Measurements from ENCODE around the gene WDR17.

GRCh38 chr4:176063718-176064117 is 1.9 kb upstream of the WDR17 start:
- TF ChIP-seq, protein P1, sequence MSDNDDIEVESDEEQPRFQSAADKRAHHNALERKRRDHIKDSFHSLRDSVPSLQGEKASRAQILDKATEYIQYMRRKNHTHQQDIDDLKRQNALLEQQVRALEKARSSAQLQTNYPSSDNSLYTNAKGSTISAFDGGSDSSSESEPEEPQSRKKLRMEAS (IDR thresholded peaks at IDR 0.05; ENCODE audit: low read depth, low read length): no peak
- TF ChIP-seq POLR2A (IDR thresholded peaks at IDR 0.05; ENCODE audit: extremely low read depth, insufficient read length): no peak
- TF ChIP-seq, protein P2, sequence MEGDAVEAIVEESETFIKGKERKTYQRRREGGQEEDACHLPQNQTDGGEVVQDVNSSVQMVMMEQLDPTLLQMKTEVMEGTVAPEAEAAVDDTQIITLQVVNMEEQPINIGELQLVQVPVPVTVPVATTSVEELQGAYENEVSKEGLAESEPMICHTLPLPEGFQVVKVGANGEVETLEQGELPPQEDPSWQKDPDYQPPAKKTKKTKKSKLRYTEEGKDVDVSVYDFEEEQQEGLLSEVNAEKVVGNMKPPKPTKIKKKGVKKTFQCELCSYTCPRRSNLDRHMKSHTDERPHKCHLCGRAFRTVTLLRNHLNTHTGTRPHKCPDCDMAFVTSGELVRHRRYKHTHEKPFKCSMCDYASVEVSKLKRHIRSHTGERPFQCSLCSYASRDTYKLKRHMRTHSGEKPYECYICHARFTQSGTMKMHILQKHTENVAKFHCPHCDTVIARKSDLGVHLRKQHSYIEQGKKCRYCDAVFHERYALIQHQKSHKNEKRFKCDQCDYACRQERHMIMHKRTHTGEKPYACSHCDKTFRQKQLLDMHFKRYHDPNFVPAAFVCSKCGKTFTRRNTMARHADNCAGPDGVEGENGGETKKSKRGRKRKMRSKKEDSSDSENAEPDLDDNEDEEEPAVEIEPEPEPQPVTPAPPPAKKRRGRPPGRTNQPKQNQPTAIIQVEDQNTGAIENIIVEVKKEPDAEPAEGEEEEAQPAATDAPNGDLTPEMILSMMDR (IDR thresholded peaks at IDR 0.05; ENCODE audit: low read depth, low read length): no peak
